PC-9 (cell line): ENCODE measurements around the gene PALD1. TPM values are rescaled to one million over a fixed set of nuclear protein-coding genes. Genes with fewer than 3 reads are reported as not detected.

ENCODE experiments used
- Bru-seq: library from RNA; stranded (reverse); fragments of 400-500 nt; gene quantifications from one replicate; lab custom pipeline; 2021; lab: Mats Ljungman, UMichigan
- BruChase-seq, 2 experiments: library from RNA; stranded (reverse); fragments of 400-500 nt; gene quantifications; one replicate each; lab custom pipeline; 2021; lab: Mats Ljungman, UMichigan
- BruUV-seq: library from RNA; stranded (reverse); fragments of 400-500 nt; replicated peaks from 2 replicates; lab custom pipeline; 2021; lab: Mats Ljungman, UMichigan
- CTCF ChIA-PET: fragments of 300-600 bp; sonication (Branson Sonifier 250); formaldehyde crosslinking; loops from one replicate; lab custom pipeline; 2022; ENCODE audit warnings: antibody characterized with exemption; lab: Charles Lee
- POLR2A ChIA-PET: fragments of 300-600 bp; sonication (Branson Sonifier 250); formaldehyde crosslinking; loops from one replicate; lab custom pipeline; 2022; ENCODE audit warnings: antibody characterized with exemption; ENCODE audit not compliant: unreplicated experiment; lab: Charles Lee
- DNase-seq, 2 experiments: peaks; one replicate each; pipeline versions ENCODE4 v3.0.0 to v3.0.0-alpha.2; 2015 to 2022; ENCODE audit warnings: mixed read lengths in 1 of 2
- H2AFZ ChIP-seq: fragments of 200-600 bp; sonication (generic); 2 replicates; pipeline ENCODE4 v1.8.1; 2017; ENCODE audit warnings: antibody characterized with exemption
- H3F3A ChIP-seq: fragments of 200-600 bp; sonication (generic); 2 replicates; pipeline ENCODE4 v1.8.1; 2017; ENCODE audit warnings: antibody characterized with exemption, mild to moderate bottlenecking, low read depth; ENCODE audit not compliant: insufficient read depth
- H3K27ac ChIP-seq: fragments of 200-600 bp; sonication (generic); 2 replicates; pipeline ENCODE4 v1.6.1; 2016; ENCODE audit warnings: mixed run types
- H3K27me3 ChIP-seq: fragments of 200-600 bp; sonication (generic); 2 replicates; pipeline ENCODE4 v1.6.1; 2016; ENCODE audit warnings: low read depth, mixed run types; ENCODE audit not compliant: insufficient read depth
- H3K36me3 ChIP-seq: fragments of 200-600 bp; sonication (generic); 2 replicates; pipeline ENCODE4 v1.6.1; 2016; ENCODE audit warnings: low read depth, mixed run types
- H3K4me1 ChIP-seq: fragments of 200-600 bp; sonication (generic); replicated peaks from 2 replicates; pipeline ENCODE4 v1.6.1; 2016; ENCODE audit warnings: mixed run types; ENCODE audit not compliant: insufficient read depth
- H3K4me2 ChIP-seq: fragments of 200-600 bp; sonication (generic); 2 replicates; pipeline ENCODE4 v1.6.1; 2017; ENCODE audit warnings: mixed run types
- H3K4me3 ChIP-seq: fragments of 200-600 bp; sonication (generic); 2 replicates; pipeline ENCODE4 v1.6.1; 2016; ENCODE audit warnings: mixed run types
- H3K79me2 ChIP-seq: fragments of 200-600 bp; sonication (generic); 2 replicates; pipeline ENCODE4 v1.6.1; 2017; ENCODE audit warnings: low read depth, mixed run types
- H3K9me2 ChIP-seq: fragments of 200-600 bp; sonication (generic); 2 replicates; pipeline ENCODE4 v1.8.1; 2017; ENCODE audit warnings: mild to moderate bottlenecking; ENCODE audit not compliant: insufficient read depth
- H3K9me3 ChIP-seq: fragments of 200-600 bp; sonication (generic); 2 replicates; pipeline ENCODE4 v1.8.1; 2016; ENCODE audit warnings: low read depth; ENCODE audit not compliant: insufficient read depth
- H4K20me1 ChIP-seq: fragments of 200-600 bp; sonication (generic); 2 replicates; pipeline ENCODE4 v1.8.1; 2017; ENCODE audit not compliant: insufficient read depth
- CTCF ChIP-seq: fragments of 200-600 bp; sonication (generic); conservative IDR thresholded peaks from 2 replicates; pipeline ENCODE4 v1.6.1; 2017; ENCODE audit warnings: mixed run types, antibody characterized with exemption, mild to moderate bottlenecking, moderate library complexity
- EZH2 ChIP-seq: fragments of 200-600 bp; sonication (generic); IDR thresholded peaks from 2 replicates; pipeline ENCODE4 v1.8.0; 2017; ENCODE audit warnings: antibody characterized with exemption, low read depth
- intact Hi-C: fragments of 100-400 bp; cut with micrococcal nuclease; formaldehyde crosslinking; loops from one replicate; pipeline ENCODE4 v1.10.0; 2022; ENCODE audit not compliant: unreplicated experiment
- long read RNA-seq: library from polyadenylated mRNA; stranded (forward); transcript quantifications from one replicate; pipeline ENCODE4 v2.0.0, GENCODE V29; 2022
- total RNA-seq: library from RNA; stranded (reverse); gene quantifications from 2 replicates; pipeline ENCODE4 v1.2.3, GENCODE V29; 2021

The PALD1 gene
- total RNA-seq, result 5.2 and 7.5 TPM in 2 replicates
- percentile 48 among the genes with signal in this experiment for Bru-seq, nascent RNA
- percentile 43 among the genes with signal in this experiment for BruChase-seq, experiment 1, labeled RNA remaining after a 2-hour chase
- percentile 37 among the genes with signal in this experiment for BruChase-seq, experiment 2, labeled RNA remaining after a 6-hour chase
- long read RNA-seq, partial matches to known transcripts, result 0 of 5 reads
- long read RNA-seq, other reads (novel, unspliced or antisense), result 5 of 5 reads

GRCh38 chr10:70478191-70479164, at the start of gene PALD1:
Gene PALD1 (plus strand): TSS chr10:70478767. CDS start chr10:70525952, 47,185 bp downstream.
- H3K4me3 ChIP-seq, result peak within 1 kb of the TSS; percentile 71
- peaks cover 48% of the 10 kb centered on the region for H3K4me1 ChIP-seq
- TF ChIP-seq CTCF (no peak), EZH2 (no peak)

GRCh38 chr10:70430493-70431445, 47.8 kb upstream of the PALD1 start:
- CTCF ChIA-PET, result no interaction called here
- intact Hi-C loops, result no loop called here

More at GRCh38 chr10:70478191-70479164, at the start of gene PALD1:
- CTCF ChIA-PET, result interaction anchor here (0.5 to 0.9 kb wide), 2 partner anchors 17 to 276 kb away, joined by 3 to 7 read pairs; no protein-coding TSS in a partner anchor
- intact Hi-C loops, result loop anchor here (5.0 kb wide), 1 partner anchor 59 kb away; no protein-coding TSS in a partner anchor
- DNase-seq, result peak; percentile 53 to 75
- H3F3A ChIP-seq, result peaks cover 25% of the 10 kb centered on the region
- peak within 1 kb of the TSS; percentile 52 for H3K27ac ChIP-seq
- peak within 1 kb of the TSS; percentile 97 for H3K4me2 ChIP-seq
- H3K36me3 ChIP-seq, result no peaks in the 10 kb centered on the region
- H3K27me3 ChIP-seq, result no peaks in the 10 kb centered on the region
- no peaks in the 10 kb centered on the region for H3K9me3 ChIP-seq
- H3K9me2 ChIP-seq, result no peaks in the 10 kb centered on the region
- H4K20me1 ChIP-seq, result no peaks in the 10 kb centered on the region
- POLR2A ChIA-PET, result interaction anchor here (0.7 kb wide), 1 partner anchor 42 kb away, joined by 3 read pairs; no protein-coding TSS in a partner anchor
- peaks cover 4% of the 10 kb centered on the region; the same call in 1 of the 2 replicates for H3K79me2 ChIP-seq
- peak within 1 kb of the TSS; percentile 82 for H2AFZ ChIP-seq
- BruUV-seq, result TSS peak; percentile 82

More at GRCh38 chr10:70430493-70431445, 47.8 kb upstream of the PALD1 start:
- no peak overlapping the region for H3K4me3 ChIP-seq
- no peak overlapping the region for H2AFZ ChIP-seq
- TF ChIP-seq EZH2, result no peak
- no peak for TF ChIP-seq CTCF
- peaks cover 10% of the 10 kb centered on the region for H4K20me1 ChIP-seq
- no peak overlapping the region for H3K27ac ChIP-seq
- H3K27me3 ChIP-seq, result no peaks in the 10 kb centered on the region
- H3K36me3 ChIP-seq, result peaks cover 13% of the 10 kb centered on the region
- H3K4me1 ChIP-seq, result no peaks in the 10 kb centered on the region
- POLR2A ChIA-PET, result no interaction called here
- peaks cover 6% of the 10 kb centered on the region; the same call in 1 of the 2 replicates for H3F3A ChIP-seq
- no peaks in the 10 kb centered on the region for H3K9me3 ChIP-seq
- H3K4me2 ChIP-seq, result no peak overlapping the region
- H3K9me2 ChIP-seq, result no peaks in the 10 kb centered on the region
- no peaks in the 10 kb centered on the region for H3K79me2 ChIP-seq
- DNase-seq, result no peak
- BruUV-seq, result no TSS peak
